GM19463 (cell line): ENCODE measurements around the gene STAG3.
"Not testable (repeated sequence)": the region's sequence is repeated elsewhere in the genome, so short reads cannot be mapped to it uniquely, and the experiment has no call there.

Experiments
- ATAC-seq: cut with Tn5 transposase; IDR thresholded peaks from one replicate; pipeline ENCODE4 v1.9.1; 2021; ENCODE audit warnings: mild to moderate bottlenecking, moderate library complexity; ENCODE audit not compliant: unreplicated experiment

Gene STAG3

GRCh38 chr7:100210805-100211204 lies 33.1 kb downstream of the STAG3 start:
- no peak for ATAC-seq

- peak; percentile 46 for ATAC-seq
These were observed 33.6 kb downstream of the STAG3 start for GRCh38 chr7:100211342-100211780.

GRCh38 chr7:100212631-100213286 lies 35.0 kb downstream of the STAG3 start:
- no peak for ATAC-seq

- no peak for ATAC-seq
These were observed 36.0 kb downstream of the STAG3 start for GRCh38 chr7:100213672-100214071.

- ATAC-seq: not testable (repeated sequence)
These were observed 36.6 kb downstream of the STAG3 start for GRCh38 chr7:100214356-100214755.

- no peak for ATAC-seq
These were observed 38.2 kb downstream of the STAG3 start for GRCh38 chr7:100215895-100216294.

- peak; percentile 20 for ATAC-seq
These were observed 40.2 kb downstream of the STAG3 start for GRCh38 chr7:100217934-100218333.

GRCh38 chr7:100219271-100219737 lies 41.6 kb downstream of the STAG3 start:
- ATAC-seq: no peak

GRCh38 chr7:100219801-100220585 lies 42.3 kb downstream of the STAG3 start, which contains the start of gene PVRIG:
Gene PVRIG, plus strand, starts transcription at chr7:100219949. Its CDS starts 22 bp downstream, at chr7:100219971.
- ATAC-seq: not testable (repeated sequence)

- peak; percentile 6 for ATAC-seq
These were observed 43.0 kb downstream of the STAG3 start for GRCh38 chr7:100220586-100221230.

- ATAC-seq: peak; percentile 53
These were observed 43.6 kb downstream of the STAG3 start for GRCh38 chr7:100221231-100221718.

- ATAC-seq: no peak
These were observed 44.2 kb downstream of the STAG3 start for GRCh38 chr7:100221767-100222444.

GRCh38 chr7:100222445-100223132 lies 44.9 kb downstream of the STAG3 start:
- no peak for ATAC-seq

- ATAC-seq: not testable (repeated sequence)
These were observed 45.7 kb downstream of the STAG3 start for GRCh38 chr7:100223376-100223927.

GRCh38 chr7:100224891-100225290 lies 47.2 kb downstream of the STAG3 start:
- ATAC-seq: not testable (repeated sequence)

- not testable (repeated sequence) for ATAC-seq
These were observed 57.1 kb downstream of the STAG3 start for GRCh38 chr7:100234660-100235317.

GRCh38 chr7:100239975-100240374 lies 62.3 kb downstream of the STAG3 start:
- ATAC-seq: not testable (repeated sequence)

GRCh38 chr7:100243385-100243784 lies 65.7 kb downstream of the STAG3 start:
- not testable (repeated sequence) for ATAC-seq

- not testable (repeated sequence) for ATAC-seq
These were observed 67.4 kb downstream of the STAG3 start for GRCh38 chr7:100244988-100245605.
